GM19025 (cell line): ENCODE measurements around the gene R3HDML.

Source experiments
- ATAC-seq: cut with Tn5 transposase; IDR thresholded peaks from one replicate; pipeline ENCODE4 v1.9.1; 2021; ENCODE audit warnings: mild to moderate bottlenecking, low read depth, moderate library complexity; ENCODE audit not compliant: unreplicated experiment

Gene R3HDML

DNA sequence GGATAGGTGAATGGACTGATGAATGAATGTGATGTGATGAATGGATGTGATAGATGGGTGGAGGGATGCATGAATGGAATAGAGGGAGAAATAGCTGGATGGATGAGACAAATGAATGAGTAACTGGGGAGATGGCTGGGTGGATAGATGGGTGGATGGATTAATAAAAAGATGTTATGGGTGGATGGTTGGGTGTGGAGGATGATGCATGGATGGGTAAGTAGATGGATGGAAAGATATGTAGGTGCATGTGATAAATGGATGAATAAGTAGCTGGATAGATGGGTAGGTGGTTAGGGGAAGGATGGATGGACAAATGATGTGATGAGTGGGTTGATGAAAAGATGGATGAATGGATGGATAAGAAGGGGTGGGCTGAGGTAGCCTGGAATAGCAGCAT is 23.4 kb downstream of the R3HDML start:
- no peak for ATAC-seq

DNA sequence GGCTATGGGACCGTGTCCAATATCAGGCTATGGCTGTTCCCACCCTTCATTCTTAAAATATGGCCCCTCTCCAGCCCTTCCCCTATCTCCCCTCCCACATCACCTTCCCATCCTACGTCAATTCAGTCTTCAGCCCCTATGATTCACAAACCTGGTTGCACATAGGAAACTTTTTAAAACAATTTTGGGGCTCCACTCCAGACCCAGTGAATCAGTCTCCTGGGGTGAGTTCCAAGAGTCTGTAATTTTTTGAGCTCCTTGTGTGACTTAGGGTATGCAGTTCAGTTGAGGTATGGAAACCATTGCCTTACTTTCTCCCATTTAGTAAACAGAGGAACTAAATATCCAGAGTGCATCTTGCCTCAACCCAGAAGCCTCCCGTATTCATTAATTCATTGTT is 24.2 kb downstream of the R3HDML start:
- ATAC-seq: no peak

DNA sequence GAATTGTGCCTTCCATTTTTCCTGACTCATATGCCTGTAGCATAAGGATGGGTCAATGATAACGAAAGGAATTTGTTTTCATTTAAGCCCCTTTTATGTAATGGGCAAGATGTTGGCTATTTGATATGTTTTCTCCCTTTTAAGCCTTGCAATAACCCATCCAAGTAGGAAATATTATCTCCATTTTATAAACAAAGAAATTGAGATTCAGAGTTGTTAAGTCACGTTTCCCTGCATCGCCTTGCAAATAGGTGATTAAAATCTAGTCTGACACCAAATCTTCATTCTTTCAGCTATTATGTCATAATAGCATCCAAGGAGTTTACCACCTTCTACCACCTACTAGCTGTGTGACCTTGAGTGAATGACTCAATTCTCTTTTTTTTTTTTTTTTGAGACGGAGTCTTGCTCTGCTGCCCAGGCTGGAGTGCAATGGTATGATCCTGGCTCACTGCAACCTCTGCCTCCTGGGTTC is 25.7 kb downstream of the R3HDML start:
- no peak for ATAC-seq

DNA sequence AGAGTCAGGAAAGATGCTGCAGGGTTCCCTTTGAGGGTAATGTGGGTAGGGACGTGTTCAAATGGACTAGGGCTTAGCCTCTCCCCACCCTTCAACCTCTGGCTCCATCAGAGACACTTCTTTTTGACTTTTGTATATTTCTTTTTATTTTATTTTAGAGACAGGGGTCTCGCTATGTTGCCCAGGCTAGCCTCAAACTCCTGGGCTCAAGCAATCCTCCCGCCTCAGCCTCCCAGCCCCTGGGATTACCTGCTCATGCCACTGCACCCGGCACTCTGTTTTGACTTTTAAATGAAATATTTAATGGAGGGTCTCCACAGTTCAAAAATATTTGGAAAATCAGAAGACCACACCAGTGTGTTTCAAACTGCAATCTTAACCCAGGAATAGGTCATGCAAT is 27.2 kb downstream of the R3HDML start:
- no peak for ATAC-seq

DNA sequence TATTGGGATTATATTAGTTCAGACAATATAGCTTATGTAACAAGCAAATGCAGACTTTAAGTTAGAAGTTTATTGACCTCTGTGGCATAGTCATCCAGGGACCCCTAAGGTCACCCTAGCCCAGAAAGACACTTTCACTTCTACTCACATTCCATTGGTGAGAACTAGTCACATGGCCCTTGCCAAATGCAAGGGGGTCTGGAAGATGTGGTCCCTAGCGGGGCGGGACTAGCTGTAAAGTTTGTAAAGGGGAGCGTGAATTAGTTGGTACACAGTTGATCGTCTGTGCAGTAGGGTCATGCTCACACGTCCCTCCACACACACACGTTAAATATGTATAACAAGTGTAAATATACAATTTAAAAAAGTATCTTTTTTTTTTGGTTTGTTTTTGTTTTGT is 27.9 kb downstream of the R3HDML start:
- no peak for ATAC-seq

DNA sequence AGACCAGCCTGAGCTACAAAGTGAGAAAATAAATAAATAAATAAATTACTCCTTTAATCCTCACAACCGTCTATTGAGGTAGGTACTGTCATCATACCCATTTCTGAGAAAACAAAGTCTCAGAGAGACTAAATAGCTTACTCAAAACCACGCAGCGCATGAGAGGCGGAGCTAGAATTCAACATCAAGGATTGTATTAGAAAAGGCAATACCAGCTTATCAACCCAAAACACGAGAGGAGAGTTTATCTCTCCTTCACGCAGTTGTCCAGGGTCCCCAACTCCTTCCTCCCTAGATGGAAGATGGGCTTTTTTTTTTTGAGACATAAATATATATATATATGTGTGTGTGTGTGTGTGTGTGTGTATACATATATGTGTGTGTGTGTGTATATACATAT is 30.9 kb downstream of the R3HDML start:
- ATAC-seq: no peak

DNA sequence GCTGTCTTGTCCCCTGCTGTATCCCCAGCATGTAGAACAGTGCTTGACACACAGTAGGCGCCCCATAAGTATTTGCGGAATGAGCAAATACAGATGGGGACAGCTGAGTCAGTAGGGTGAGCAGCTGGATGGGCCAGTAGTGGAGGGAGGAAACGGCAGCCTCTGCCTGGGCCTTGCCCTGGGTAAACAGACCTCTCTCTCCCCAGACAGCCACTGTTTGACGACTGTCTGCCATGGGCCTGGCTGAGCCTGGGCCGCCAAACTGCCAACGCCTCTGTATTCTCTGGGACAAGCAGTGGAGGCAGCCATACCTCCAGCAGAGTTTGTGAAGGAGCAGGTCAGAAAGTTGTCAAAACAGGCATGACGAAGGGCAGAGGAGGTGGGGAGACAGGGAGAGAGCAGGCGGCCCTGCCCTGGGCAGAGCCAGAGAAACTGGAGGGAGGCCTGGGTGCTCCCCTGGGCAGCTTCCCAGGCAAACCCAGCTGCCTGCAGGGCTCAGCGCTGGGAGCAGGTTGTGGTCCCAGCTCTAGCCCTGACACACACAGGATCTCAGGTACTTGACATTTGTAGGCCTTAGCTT is 33.9 kb downstream of the R3HDML start:
- no peak for ATAC-seq

DNA sequence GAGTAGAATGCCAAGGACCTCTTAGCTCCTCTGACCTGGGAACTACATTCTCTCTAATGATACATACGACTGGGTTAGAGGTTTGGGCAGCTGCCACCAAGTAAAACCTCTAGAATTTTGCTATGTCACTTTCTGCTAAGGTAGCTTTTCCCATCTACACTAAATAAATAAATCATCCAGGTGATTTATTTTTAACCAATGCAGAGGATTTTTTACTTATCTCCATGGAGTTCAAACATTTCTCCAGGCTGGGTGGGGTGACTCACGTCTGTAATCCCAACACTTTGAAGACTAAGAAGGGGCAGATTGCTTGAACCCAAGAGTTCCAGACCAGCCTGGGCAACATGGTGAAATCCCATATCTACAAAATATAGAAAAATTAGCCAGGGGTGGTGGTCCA is 45.8 kb downstream of the R3HDML start:
- no peak for ATAC-seq

DNA sequence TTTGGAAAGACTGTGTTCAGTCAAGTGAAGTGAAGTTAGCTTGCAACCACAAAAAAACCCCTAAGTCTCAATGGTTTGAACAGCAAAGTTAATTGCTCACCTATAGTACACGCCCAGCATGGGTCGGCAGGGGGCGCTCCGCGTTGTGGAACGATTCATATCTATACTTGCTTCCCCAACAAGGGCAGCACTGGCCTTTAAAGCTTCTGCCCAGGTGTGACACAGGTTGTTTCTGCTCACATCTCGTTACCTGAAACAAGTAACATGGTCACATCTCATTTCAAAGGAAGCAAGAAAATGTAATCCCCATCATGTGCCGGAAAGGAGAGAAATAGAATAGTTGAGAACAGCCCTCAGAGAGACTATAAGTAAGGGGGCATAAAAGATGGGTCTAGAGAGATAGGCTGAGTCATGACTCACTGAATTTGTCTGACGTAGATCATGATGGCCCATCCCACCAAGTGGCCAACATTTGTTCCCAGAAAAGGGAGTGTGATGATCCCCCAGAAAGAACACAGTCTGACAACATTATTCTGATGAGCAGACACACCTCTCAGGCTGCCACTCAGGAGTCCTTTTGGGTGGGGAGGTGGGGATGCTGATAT is 47.7 kb downstream of the R3HDML start:
- ATAC-seq: no peak

DNA sequence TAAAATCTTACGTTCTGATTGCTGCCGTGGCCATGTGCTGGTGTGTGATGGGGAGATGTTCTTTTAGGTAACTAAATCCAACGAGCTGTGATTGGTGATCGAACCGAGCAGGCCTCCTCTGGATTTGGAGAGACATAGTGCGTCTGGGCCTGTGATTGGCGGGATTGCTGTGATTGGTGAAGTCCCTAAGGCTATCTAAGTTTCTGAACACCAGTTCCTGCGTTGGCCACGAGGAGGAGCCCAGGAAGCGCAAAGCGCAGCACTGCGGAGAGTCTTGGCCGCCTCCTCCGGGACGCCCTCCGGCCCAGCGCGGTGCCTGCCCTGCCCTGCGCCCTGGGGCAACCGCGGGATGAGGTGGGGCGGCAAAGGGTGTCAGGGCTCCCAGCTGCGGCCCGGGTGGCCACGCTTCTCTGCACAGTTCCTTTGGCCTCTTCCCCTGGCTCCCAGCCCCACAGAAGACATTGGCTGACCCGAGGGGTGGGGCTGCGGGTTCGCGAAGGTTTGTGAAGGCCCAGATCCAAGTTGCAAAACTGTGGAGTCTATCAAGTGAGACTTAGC is 51.7 kb downstream of the R3HDML start:
- ATAC-seq: no peak

DNA sequence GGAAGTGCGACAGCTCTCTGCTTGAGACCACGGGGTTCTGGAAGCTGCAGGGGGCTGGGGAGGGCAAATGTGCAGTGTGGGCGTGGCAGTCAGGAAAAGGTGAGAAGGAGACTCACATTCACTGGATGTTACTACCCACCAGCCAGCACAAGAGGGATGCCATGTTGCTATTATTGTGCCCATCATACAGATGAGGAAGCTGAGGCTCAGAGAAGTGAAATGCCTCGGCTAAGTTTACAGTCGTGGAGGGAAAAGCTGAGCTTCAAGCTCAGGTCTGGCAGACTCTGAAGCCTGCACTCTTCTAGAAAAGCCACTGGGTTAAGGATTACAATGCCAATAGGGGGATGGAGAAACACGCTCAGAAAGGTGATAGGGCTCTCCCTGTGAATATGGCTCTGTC is 53.0 kb downstream of the R3HDML start:
- no peak for ATAC-seq

DNA sequence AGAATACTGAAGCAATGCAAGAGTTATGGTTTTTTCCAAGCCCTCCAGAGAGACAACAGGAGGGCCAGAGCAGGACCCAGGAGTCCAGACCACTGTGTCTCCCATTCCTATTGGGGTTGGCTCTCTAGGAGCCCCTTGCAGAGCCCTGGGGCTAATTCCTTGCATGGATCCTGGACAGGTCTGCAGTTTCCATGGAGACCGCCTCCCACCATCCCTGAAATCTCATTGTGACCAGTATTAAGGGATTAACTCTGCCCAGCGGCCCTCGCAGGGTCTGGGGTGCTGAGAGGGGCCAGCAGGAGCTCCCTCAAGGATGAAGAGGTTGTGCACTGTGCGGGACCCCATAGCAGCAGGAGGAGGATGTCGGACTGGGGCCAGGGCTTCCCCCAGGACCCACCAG is 53.4 kb downstream of the R3HDML start:
- ATAC-seq: no peak

DNA sequence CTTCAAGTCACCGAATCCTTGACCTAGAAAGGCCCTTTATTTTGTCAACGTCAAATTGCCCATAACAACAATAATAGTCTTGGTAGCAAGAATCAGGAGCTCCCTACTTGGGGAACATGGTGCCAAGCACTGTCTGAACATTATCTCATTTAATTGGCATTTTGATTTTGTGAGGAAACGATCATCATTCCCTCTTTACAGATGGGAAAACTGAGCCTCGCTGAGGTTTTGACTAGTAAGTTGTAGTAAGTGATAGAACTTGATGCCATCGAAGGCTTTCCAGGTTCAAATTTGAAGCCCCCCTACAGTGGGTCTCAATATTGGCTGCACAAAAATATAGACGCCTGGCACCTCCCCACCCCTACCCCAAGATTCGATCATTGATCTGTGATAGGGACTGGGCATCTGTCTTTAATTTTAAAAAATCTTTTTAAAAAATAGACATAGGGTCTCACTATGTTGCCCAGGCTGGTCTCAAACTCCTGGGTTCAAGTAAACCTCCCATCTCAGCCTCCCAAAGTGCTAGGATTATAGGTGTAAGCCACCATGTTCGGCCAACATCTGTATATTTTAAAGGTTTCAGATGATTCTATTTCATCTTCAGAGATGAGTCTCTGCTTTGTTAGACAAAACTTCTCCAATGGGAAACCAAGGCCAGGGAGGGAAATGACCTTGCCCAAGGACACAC is 55.4 kb downstream of the R3HDML start:
- no peak for ATAC-seq

DNA sequence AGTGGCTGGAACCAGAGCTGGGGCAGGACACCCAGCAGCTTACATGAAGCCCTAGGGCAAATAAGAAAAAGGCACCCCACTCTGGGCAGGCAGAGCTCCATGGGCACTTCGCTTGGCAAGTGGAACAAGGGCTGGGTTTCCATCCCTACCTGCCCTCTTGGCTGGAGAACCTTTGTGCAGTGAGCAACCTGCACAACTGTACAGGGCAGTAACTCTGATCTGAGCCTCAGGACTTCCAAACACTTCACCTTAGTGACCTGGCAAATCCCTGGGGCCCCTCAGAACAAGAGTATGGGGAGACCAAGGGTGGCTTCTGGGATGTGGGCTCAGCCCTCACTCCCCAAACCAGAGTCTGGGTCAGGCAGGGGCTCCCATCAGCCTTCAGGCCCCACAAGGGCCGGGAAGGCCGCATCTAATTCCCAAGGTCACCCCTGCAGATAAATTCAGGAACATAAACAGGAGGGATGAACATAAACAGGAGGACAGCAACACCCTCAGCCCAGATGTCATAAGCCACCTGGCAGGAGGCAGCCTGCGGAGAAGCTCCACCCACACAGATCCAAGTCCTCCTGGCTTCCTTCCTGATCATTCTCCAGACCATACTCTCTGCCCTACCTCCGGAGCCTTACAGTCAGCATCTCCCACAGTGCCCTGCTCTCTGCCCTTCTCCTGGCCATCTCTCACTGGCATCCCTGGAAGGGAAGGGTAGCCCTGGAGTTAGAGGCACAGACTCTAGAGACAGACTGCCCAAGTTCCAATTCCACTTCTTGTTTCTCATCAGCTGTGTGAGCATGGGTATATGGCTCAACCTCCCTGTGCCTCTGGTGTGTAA is 56.1 kb downstream of the R3HDML start:
- no peak for ATAC-seq

DNA sequence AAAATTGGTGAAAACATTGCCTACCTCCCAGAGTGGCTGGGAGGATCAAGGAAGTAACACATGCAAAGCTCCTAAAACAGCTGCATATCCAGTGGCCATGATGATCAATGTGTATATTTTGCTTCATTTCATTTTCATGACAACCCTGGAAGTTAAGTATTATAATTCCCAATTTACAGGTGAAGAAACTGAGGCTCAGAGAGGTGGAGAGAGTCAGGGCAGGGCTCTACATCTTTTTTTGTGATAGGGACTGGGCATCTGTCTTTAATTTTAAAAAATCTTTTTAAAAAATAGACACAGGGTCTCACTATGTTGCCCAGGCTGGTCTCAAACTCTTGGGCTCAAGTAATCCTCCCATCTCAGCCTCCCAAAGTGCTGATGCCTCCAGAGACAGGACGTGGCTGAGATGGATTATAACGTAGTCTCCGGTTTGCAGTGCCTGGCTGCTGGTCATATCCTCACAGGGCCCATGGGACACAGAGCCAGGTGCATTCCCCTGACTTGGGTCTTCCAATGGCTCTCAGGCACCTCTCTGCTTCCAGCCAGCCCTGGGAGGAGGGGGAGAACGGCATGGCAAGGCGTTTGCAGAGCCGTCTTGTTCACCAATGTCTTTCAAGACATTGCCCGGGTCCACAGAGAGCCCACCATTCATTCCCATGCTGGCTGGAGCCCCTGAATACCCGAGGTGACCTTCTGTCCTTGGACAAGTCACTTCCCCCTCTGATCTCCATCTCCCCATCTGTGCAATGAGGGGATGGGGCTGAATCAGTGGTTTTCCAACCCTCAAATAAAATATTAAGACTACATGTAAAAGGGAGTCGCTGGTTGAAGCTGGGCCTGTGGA is 57.0 kb downstream of the R3HDML start:
- ATAC-seq: no peak

DNA sequence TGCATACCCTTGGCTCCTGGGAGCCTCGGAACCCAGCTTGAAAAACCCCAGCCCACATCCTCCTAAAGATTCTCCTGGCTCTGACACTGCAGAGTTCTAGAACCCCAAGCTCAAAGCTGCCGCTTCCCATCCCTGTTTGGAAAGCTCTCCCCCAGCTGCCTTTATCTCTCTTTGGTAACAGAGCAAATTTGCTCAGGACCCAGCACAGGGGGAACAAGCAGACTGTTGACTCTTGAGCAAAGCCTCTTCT is 57.5 kb downstream of the R3HDML start:
- ATAC-seq: no peak

DNA sequence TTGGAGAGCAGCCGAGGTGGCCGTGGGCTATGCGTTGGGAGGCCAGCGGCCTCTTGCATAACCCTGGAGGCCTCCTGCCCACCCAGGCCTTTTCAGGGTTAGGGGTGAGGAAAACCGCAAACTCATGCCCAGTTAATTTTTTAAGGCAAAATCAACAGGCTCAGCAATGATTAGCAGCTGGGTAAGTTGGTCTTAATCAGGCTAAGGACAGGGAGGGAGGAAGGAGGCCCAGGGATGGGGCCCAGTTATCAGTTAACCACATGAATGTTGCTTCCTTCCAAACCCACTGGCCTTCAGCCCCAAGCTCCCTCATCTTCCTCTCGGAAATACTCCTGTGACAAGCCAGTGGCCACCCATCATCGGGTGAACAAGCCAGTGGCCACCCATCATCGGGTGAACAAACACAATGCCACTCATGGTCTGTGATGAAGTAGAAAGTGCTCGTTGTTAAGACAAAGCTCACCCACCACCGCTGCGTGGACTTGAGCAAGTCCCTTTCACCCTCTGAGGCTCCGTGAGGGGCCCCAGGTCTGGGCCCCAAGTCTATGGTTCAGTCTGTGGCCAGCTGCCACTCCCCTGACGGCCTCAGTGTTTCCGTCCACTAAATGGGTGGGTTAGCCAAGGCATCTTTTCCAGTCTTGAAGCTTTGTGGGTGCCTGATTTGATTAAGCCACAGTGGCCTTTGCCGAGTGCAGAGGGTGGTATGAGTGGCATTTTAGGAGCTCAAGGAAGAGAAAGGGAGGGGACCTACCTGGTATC is 58.0 kb downstream of the R3HDML start:
- ATAC-seq: no peak

DNA sequence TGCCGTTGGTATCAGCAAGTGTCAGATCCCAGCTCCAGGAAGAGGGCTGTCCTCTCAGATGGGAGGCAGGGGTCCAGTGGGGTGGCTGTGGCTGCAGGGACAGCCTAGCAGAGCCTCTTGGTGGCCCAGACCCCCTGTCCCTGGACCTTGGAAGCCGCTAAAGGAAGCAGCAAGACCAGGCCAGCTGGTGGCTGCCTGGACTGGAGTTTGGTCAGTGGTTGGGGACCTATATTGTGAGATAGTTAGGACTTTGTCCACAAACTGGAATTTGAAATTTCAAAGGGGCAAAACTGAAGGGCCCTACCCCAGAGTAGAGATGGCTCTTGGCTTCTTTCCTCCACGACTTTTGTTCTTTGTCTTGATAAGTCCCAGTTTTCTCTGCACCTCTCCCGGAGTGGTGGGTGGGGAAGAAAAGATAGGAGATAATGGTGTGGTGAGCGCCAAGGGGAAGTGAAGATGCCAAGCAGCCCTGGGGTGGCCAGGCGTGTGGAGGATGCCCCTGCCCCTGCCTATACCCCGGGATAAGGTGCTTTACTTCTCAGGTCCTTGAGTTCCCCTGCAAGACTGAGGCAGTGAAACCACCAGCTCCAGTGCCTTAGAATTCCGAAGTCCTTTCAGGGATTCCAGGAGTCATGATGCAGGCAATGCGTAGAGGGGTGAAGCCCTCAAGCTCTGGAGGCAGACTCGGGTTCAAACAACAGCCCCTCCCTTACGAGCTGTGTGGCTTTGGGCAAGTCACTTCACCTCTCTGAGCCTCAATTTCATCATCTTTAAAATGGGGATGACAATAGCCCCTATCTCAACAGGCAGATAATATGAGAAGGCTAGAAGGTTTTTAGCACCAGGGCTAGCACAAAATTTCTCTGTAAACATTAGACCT is 58.9 kb downstream of the R3HDML start:
- ATAC-seq: no peak
